ENCODE data around the gene EFCAB8. TPM values are rescaled to one million over a fixed set of nuclear protein-coding genes. Genes with fewer than 3 reads are reported as not detected.
"Not testable (repeated sequence)": the region's sequence is repeated elsewhere in the genome, so short reads cannot be mapped to it uniquely, and the experiment has no call there.

EFCAB8 gene
- total RNA-seq, 8 experiments from 2014 or later: 0.05 to 0.73 (median 0.17) TPM; not detected in 3

GRCh38 chr20:32959351-32960221 lies 100.9 kb downstream of the EFCAB8 start:
- 0 to 100% (median 67%) methylated on average over 1 to 7 of the region's 14 CpGs; no CpG with 5 or more reads in 4 of the 10 experiments for WGBS, 10 experiments
- in situ Hi-C loops (cut with MboI; ENCODE audit: low pct_unique_long_range_greater_than_20kb in 2 of 9, low sequenced_read_pairs in 9 of 9, unreplicated experiment in 9 of 9): no loop called here
- H3K4me1 ChIP-seq (replicated peaks in 1 of 2): no peaks in the 10 kb centered on the region
- no peak overlapping the region for H3K27ac ChIP-seq
- H3K4me3 ChIP-seq: no peak overlapping the region
- no peak for ATAC-seq (replicated peaks in 6 of 8)

GRCh38 chr20:32960222-32960518 lies 101.4 kb downstream of the EFCAB8 start:
- no peak for ATAC-seq (replicated peaks in 6 of 8)
- Histone ChIP-seq H3K4me3 (no peak overlapping the region), H3K4me1 (replicated peaks in 1 of 2) (no peaks in the 10 kb centered on the region), H3K27ac (no peak overlapping the region)
- in situ Hi-C loops (cut with MboI; ENCODE audit: low pct_unique_long_range_greater_than_20kb in 2 of 9, low sequenced_read_pairs in 9 of 9, unreplicated experiment in 9 of 9): no loop called here

GRCh38 chr20:32960849-32961731 lies 102.4 kb downstream of the EFCAB8 start:
- in situ Hi-C loops (cut with MboI; ENCODE audit: low pct_unique_long_range_greater_than_20kb in 2 of 9, low sequenced_read_pairs in 9 of 9, unreplicated experiment in 9 of 9): no loop called here
- 20 to 93% (median 29%) methylated on average over 3 to 6 of the region's 28 CpGs; no CpG with 5 or more reads in 5 of the 10 experiments for WGBS, 10 experiments
- H3K4me1 ChIP-seq (replicated peaks in 1 of 2): no peaks in the 10 kb centered on the region
- H3K27ac ChIP-seq: no peak overlapping the region
- H3K4me3 ChIP-seq: no peak overlapping the region
- no peak for ATAC-seq (replicated peaks in 6 of 8)

- Histone ChIP-seq H3K4me1 (replicated peaks in 1 of 2) (no peaks in the 10 kb centered on the region), H3K27ac (no peak overlapping the region), H3K4me3 (no peak overlapping the region)
- no peak for ATAC-seq (replicated peaks in 6 of 8)
- WGBS, 10 experiments: 0 to 100% (median 85%) methylated on average over 1 to 2 of the region's 5 CpGs; no CpG with 5 or more reads in 6 of the 10 experiments
- in situ Hi-C loops (cut with MboI; ENCODE audit: low pct_unique_long_range_greater_than_20kb in 2 of 9, low sequenced_read_pairs in 9 of 9, unreplicated experiment in 9 of 9): no loop called here
Measured at GRCh38 chr20:32962053-32962452, 103.3 kb downstream of the EFCAB8 start.

- ATAC-seq (replicated peaks in 6 of 8); in situ Hi-C loops (cut with MboI; ENCODE audit: low pct_unique_long_range_greater_than_20kb in 2 of 9, low sequenced_read_pairs in 9 of 9, unreplicated experiment in 9 of 9); H3K4me3 ChIP-seq; H3K4me1 ChIP-seq (replicated peaks in 1 of 2); H3K27ac ChIP-seq: not testable (repeated sequence)
- WGBS, 10 experiments: 31 to 83% (median 80%) methylated on average over 1 to 2 of the region's 11 CpGs; no CpG with 5 or more reads in 4 of the 10 experiments
Measured at GRCh38 chr20:32962646-32963045, 103.9 kb downstream of the EFCAB8 start.

GRCh38 chr20:32963176-32963575 lies 104.5 kb downstream of the EFCAB8 start:
- 17 to 80% methylated on average over 1 to 3 of the region's 5 CpGs; no CpG with 5 or more reads in 8 of the 10 experiments for WGBS, 10 experiments
- in situ Hi-C loops (cut with MboI; ENCODE audit: low pct_unique_long_range_greater_than_20kb in 2 of 9, low sequenced_read_pairs in 9 of 9, unreplicated experiment in 9 of 9): no loop called here
- no peak for ATAC-seq (replicated peaks in 6 of 8)
- Histone ChIP-seq H3K4me1 (replicated peaks in 1 of 2) (no peaks in the 10 kb centered on the region), H3K4me3 (no peak overlapping the region), H3K27ac (no peak overlapping the region)

GRCh38 chr20:32964575-32964974 lies 105.9 kb downstream of the EFCAB8 start:
- 0 to 100% (median 79%) methylated on average over 1 to 3 of the region's 6 CpGs; no CpG with 5 or more reads in 2 of the 10 experiments for WGBS, 10 experiments
- ATAC-seq (replicated peaks in 6 of 8): no peak
- in situ Hi-C loops (cut with MboI; ENCODE audit: low pct_unique_long_range_greater_than_20kb in 2 of 9, low sequenced_read_pairs in 9 of 9, unreplicated experiment in 9 of 9): no loop called here
- no peak overlapping the region for H3K4me3 ChIP-seq
- H3K27ac ChIP-seq: no peak overlapping the region
- no peaks in the 10 kb centered on the region for H3K4me1 ChIP-seq (replicated peaks in 1 of 2)

GRCh38 chr20:32965115-32965514 lies 106.4 kb downstream of the EFCAB8 start:
- Histone ChIP-seq H3K4me1 (replicated peaks in 1 of 2) (no peaks in the 10 kb centered on the region), H3K4me3 (no peak overlapping the region), H3K27ac (no peak overlapping the region)
- no peak for ATAC-seq (replicated peaks in 6 of 8)
- in situ Hi-C loops (cut with MboI; ENCODE audit: low pct_unique_long_range_greater_than_20kb in 2 of 9, low sequenced_read_pairs in 9 of 9, unreplicated experiment in 9 of 9): no loop called here
- WGBS, 10 experiments: 0 to 92% (median 67%) methylated on average over 1 to 6 of the region's 8 CpGs; no CpG with 5 or more reads in 1 of the 10 experiments

- WGBS, 10 experiments: 14 to 79% (median 33%) methylated on average over 1 to 6 of the region's 12 CpGs; no CpG with 5 or more reads in 1 of the 10 experiments
- in situ Hi-C loops (cut with MboI; ENCODE audit: low pct_unique_long_range_greater_than_20kb in 2 of 9, low sequenced_read_pairs in 9 of 9, unreplicated experiment in 9 of 9): no loop called here
- Histone ChIP-seq H3K4me3 (no peak overlapping the region), H3K4me1 (replicated peaks in 1 of 2) (no peaks in the 10 kb centered on the region), H3K27ac (no peak overlapping the region)
- ATAC-seq (replicated peaks in 6 of 8): no peak
Measured at GRCh38 chr20:32965581-32966373, 107.1 kb downstream of the EFCAB8 start.

GRCh38 chr20:32966382-32966781 lies 107.7 kb downstream of the EFCAB8 start:
- Histone ChIP-seq H3K4me1 (replicated peaks in 1 of 2) (peaks cover 0 to under 1% of the 10 kb centered on the region in 2 donors), H3K4me3 (no peak overlapping the region), H3K27ac (no peak overlapping the region)
- in situ Hi-C loops (cut with MboI; ENCODE audit: low pct_unique_long_range_greater_than_20kb in 2 of 9, low sequenced_read_pairs in 9 of 9, unreplicated experiment in 9 of 9): no loop called here
- WGBS, 10 experiments: 79 to 100% (median 80%) methylated on average over 1 to 2 of the region's 4 CpGs; no CpG with 5 or more reads in 7 of the 10 experiments
- ATAC-seq (replicated peaks in 6 of 8): no peak

GRCh38 chr20:32966881-32967781 lies 108.4 kb downstream of the EFCAB8 start:
- Histone ChIP-seq H3K4me3 (no peak overlapping the region), H3K27ac (no peak overlapping the region), H3K4me1 (replicated peaks in 1 of 2) (peaks cover 7 to 8% of the 10 kb centered on the region in 2 donors)
- WGBS, 10 experiments: 20 to 90% (median 79%) methylated on average over 1 to 9 of the region's 16 CpGs; no CpG with 5 or more reads in 1 of the 10 experiments
- no peak for ATAC-seq (replicated peaks in 6 of 8)
- in situ Hi-C loops (cut with MboI; ENCODE audit: low pct_unique_long_range_greater_than_20kb in 2 of 9, low sequenced_read_pairs in 9 of 9, unreplicated experiment in 9 of 9): no loop called here

GRCh38 chr20:32967961-32968457 lies 109.3 kb downstream of the EFCAB8 start:
- Histone ChIP-seq H3K27ac (no peak overlapping the region), H3K4me1 (replicated peaks in 1 of 2) (peaks cover 10 to 11% of the 10 kb centered on the region in 2 donors), H3K4me3 (no peak overlapping the region)
- in situ Hi-C loops (cut with MboI; ENCODE audit: low pct_unique_long_range_greater_than_20kb in 2 of 9, low sequenced_read_pairs in 9 of 9, unreplicated experiment in 9 of 9): no loop called here
- ATAC-seq (replicated peaks in 6 of 8): no peak
- WGBS, 10 experiments: 75 to 100% (median 91%) methylated on average over 1 to 8 of the region's 16 CpGs; no CpG with 5 or more reads in 6 of the 10 experiments
